Measurements from ENCODE around the gene KRT1.

Gene KRT1

GRCh38 chr12:52698651-52699340 is 18.6 kb upstream of the KRT1 start:
- no peak for DNase-seq

GRCh38 chr12:52697058-52697582 is 16.9 kb upstream of the KRT1 start:
- no peak for DNase-seq

- no peak for DNase-seq
Observed at GRCh38 chr12:52696588-52696987, 16.4 kb upstream of the KRT1 start.

- no peak for DNase-seq
Observed at GRCh38 chr12:52695039-52695438, 14.8 kb upstream of the KRT1 start.

- DNase-seq = no peak
Observed at GRCh38 chr12:52694151-52694550, 13.9 kb upstream of the KRT1 start.

- DNase-seq = no peak
Observed at GRCh38 chr12:52693261-52693660, 13.1 kb upstream of the KRT1 start.

- DNase-seq = no peak
Observed at GRCh38 chr12:52692254-52692653, 12.0 kb upstream of the KRT1 start.

GRCh38 chr12:52691841-52692150 is 11.6 kb upstream of the KRT1 start:
- no peak for DNase-seq

- no peak for DNase-seq
Observed at GRCh38 chr12:52691076-52691840, 11.1 kb upstream of the KRT1 start.

GRCh38 chr12:52690351-52691075 is 10.3 kb upstream of the KRT1 start:
- no peak for DNase-seq

- no peak for DNase-seq
Observed at GRCh38 chr12:52689936-52690335, 9.7 kb upstream of the KRT1 start.

- DNase-seq = no peak
Observed at GRCh38 chr12:52689239-52689638, 9.0 kb upstream of the KRT1 start.

GRCh38 chr12:52688481-52688880 is 8.3 kb upstream of the KRT1 start:
- no peak for DNase-seq

- DNase-seq = no peak
Observed at GRCh38 chr12:52687497-52688385, 7.5 kb upstream of the KRT1 start.

GRCh38 chr12:52686756-52687487 is 6.7 kb upstream of the KRT1 start:
- no peak for DNase-seq

- DNase-seq = no peak
Observed at GRCh38 chr12:52686063-52686462, 5.9 kb upstream of the KRT1 start.

GRCh38 chr12:52685406-52685890 is 5.2 kb upstream of the KRT1 start:
- no peak for DNase-seq

- DNase-seq = no peak
Observed at GRCh38 chr12:52684431-52684830, 4.2 kb upstream of the KRT1 start.

GRCh38 chr12:52683575-52684300 is 3.5 kb upstream of the KRT1 start:
- no peak for DNase-seq

- DNase-seq = no peak
Observed at GRCh38 chr12:52682938-52683574, 2.8 kb upstream of the KRT1 start.

GRCh38 chr12:52682381-52682660 is 2.1 kb upstream of the KRT1 start:
- no peak for DNase-seq
